Muscle of back (tissue), 11 donors: ENCODE results near the gene CROCC2. TPM values are rescaled to one million over a fixed set of nuclear protein-coding genes. Genes with fewer than 3 reads are reported as not detected.

Experiments
- DNase-seq, 3 donors: peaks; one replicate each; pipeline versions ENCODE4 v3.0.0 to v3.0.0-alpha.2; 2013
- polyA plus RNA-seq, 10 donors: library from polyadenylated mRNA; unstranded; fragments of 120-200 nt; gene quantifications; one replicate each; pipeline ENCODE4 v1.2.1, GENCODE V29; 2013; ENCODE audit not compliant: insufficient read length in 10 of 10

The CROCC2 gene
- polyA plus RNA-seq, 10 donors = 0.11 to 1.2 (median 0.24) TPM; not detected in 1

- DNase-seq = no peak
Measured at GRCh38 chr2:241010531-241011295, 104.6 kb downstream of the CROCC2 start.

GRCh38 chr2:241011296-241011600 lies 105.1 kb downstream of the CROCC2 start:
- DNase-seq = no peak

GRCh38 chr2:241011751-241012510 lies 105.8 kb downstream of the CROCC2 start:
- no peak for DNase-seq

- DNase-seq = no peak
Measured at GRCh38 chr2:241014224-241014623, 108.1 kb downstream of the CROCC2 start.

GRCh38 chr2:241014764-241015163 lies 108.6 kb downstream of the CROCC2 start:
- DNase-seq = no peak

- no peak for DNase-seq
Measured at GRCh38 chr2:241015439-241015838, 109.3 kb downstream of the CROCC2 start.

- DNase-seq = no peak
Measured at GRCh38 chr2:241017228-241017940, 111.2 kb downstream of the CROCC2 start.

GRCh38 chr2:241018051-241018891 lies 112.1 kb downstream of the CROCC2 start:
- DNase-seq = no peak

GRCh38 chr2:241019441-241020139 lies 113.5 kb downstream of the CROCC2 start:
- no peak for DNase-seq

GRCh38 chr2:241020201-241020600 lies 114.1 kb downstream of the CROCC2 start:
- DNase-seq = no peak

GRCh38 chr2:241020629-241021190 lies 114.6 kb downstream of the CROCC2 start:
- DNase-seq = no peak

- DNase-seq = no peak
Measured at GRCh38 chr2:241025639-241026038, 119.5 kb downstream of the CROCC2 start.

- DNase-seq = no peak
Measured at GRCh38 chr2:241029599-241030332, 123.6 kb downstream of the CROCC2 start.

GRCh38 chr2:241030333-241030680 lies 124.2 kb downstream of the CROCC2 start:
- DNase-seq = no peak

- DNase-seq = no peak
Measured at GRCh38 chr2:241030883-241031282, 124.7 kb downstream of the CROCC2 start.

- DNase-seq = no peak
Measured at GRCh38 chr2:241031436-241032165, 125.5 kb downstream of the CROCC2 start.

GRCh38 chr2:241033336-241033987 lies 127.3 kb downstream of the CROCC2 start:
- DNase-seq = no peak

GRCh38 chr2:241033994-241034393 lies 127.9 kb downstream of the CROCC2 start:
- DNase-seq = no peak
